HG02973 (cell line): Measurements from ENCODE around the gene RTP3.
"Not testable (repeated sequence)": the region's sequence is repeated elsewhere in the genome, so short reads cannot be mapped to it uniquely, and the experiment has no call there.

Experiments
- ATAC-seq: cut with Tn5 transposase; IDR thresholded peaks from one replicate; pipeline ENCODE4 v1.9.1; 2021; ENCODE audit warnings: moderate library complexity; ENCODE audit not compliant: unreplicated experiment

RTP3 gene

DNA sequence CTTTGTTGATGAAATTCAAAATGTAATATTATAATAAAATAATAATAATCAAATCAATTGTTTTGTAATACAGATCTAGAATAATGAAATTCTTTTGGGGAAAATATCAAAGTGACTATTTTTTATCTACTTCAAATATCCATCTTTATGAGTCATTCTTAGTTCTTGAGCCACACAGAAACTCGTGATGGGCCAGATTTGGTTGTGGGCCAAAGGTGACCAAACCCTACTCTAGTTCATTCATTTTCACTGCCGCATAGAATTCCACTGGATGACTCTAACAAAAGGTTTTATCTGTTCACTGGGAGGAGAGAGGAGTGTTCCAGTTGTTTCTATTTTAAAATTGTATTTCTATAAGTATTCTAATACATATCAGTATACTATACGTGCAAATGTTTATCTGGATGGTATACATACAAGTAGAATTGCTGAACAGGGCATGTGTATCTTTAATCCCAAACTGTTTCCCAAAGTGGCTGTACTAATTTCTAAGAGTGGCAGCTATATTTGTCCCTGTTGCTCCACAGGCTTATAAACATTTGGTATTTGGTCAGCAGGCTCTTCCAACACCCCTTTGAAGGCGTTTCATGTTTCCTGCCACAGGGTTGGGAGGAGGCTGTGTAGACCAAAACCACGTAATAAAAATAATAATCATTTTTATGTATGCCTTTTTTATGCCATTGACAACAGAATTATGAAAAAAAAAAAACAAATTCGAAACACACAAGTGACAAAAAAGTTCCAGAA lies 7.3 kb upstream of the RTP3 start:
- no peak for ATAC-seq

DNA sequence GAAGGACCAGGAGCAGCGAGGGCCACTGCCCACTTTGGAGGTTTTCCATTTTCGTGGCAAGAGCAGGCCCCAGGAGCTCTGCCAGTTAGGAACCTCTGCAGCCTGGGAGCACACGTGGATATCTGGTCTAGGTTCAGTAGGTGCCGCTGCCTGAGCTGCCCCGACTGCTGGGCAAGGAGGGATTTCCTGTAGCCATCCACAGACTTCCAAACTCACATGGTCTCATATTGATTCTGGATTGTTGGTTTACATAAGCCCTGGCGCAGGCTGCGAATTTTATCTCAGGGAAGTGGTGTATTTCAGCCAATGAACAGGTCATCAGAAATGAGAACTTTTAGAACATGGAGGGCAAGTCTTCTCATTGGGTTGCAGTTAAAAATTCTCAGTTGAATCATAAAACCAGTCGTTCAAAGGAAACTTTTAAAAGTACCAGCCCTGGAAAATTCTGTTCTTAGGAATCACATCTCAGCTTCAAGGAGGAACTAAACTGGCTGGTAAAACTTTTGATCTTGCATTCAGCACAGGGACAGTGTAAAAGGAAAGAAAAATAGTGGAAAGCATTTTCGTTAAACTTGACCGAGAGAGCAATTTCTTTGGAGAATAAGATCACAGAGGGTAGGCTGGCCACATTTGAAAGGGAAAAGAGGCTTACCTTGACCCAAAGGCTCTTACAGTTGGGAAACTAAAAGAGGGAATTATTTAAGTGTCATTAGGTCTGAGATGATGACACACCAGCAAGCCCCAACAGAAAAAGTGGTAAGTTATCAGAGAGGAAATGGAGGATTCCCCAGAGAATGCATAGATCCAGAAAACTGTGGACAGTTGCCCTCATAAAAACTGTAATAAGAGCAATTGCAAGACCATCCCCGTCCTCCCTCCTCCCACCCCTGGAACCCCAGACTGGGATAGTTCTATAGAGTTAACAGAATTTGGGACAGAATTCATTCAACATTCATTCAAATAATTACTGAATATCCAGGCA lies 6.4 kb upstream of the RTP3 start:
- ATAC-seq, result no peak

DNA sequence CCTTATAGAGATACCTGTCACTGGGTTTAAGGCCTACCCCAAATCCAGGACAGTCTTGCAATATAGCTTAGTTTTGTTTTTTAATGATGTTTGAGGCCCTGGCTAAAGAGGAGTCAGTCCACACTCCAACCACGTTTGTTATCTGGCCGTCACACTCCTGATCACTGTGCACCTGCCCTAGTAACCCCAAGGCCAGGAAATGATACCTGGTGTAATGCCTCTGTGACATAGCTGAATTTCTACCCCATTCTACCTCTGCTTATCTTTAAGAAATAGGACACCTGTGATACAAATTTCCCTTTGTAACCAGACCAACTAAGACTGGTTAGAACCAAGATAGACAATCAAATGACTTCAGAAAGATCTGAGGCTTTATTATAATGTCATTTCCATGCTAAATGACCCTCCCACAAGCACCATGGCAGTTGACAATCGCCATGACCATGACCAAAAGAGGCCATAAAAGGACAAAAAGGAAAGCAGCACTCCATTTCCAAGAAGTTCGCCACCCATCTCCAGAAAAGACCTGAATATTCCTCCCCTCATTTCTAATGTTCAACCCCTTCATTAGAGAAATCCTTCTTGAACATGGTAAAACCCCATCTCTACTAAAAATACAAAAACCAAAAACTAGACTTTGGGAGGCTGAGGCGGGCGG lies 4.8 kb upstream of the RTP3 start:
- ATAC-seq, result no peak

- not testable (repeated sequence) for ATAC-seq
These were observed 3.3 kb upstream of the RTP3 start for GRCh38 chr3:46494491-46494890.

GRCh38 chr3:46495901-46496456 lies 1.8 kb upstream of the RTP3 start:
- no peak for ATAC-seq

DNA sequence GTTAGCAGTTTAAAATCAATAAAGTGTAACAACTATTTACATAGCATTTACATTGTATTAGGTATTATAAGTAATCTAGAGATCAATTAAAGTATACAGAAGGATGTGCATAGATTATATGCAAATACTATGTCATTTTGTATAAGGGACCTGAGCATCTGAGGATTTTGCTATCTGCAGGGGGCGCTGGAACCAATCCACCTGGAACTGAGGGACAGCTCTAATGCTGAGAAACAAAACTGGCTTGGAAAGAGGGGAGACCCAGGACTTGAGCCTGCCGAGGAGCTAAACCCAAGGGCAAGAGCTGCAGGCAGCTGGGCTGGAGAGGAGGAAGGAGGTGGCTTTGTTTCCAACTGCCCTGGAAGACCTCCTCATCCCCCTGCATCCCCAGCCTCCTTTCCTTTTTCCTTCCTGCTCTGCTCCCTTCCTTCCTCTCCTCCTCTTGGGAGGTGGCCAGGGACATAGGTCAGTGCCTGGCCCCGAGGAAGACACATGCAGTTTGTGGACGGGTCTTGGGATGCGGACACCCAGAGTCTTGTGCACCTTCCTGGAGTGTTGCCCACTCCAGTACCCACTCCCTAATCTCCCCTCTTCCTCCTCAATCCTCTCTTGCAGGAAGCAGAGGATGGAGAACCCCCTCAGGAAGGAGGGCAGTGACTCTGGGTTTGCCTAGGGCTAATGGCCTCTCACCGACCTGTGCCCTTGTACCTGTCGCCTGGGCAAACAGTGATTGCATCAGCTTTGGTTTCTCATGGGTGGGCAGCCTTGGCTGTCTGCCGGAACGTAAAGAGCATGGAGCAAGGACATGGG lies 825 bp upstream of the RTP3 start:
- no peak for ATAC-seq

DNA sequence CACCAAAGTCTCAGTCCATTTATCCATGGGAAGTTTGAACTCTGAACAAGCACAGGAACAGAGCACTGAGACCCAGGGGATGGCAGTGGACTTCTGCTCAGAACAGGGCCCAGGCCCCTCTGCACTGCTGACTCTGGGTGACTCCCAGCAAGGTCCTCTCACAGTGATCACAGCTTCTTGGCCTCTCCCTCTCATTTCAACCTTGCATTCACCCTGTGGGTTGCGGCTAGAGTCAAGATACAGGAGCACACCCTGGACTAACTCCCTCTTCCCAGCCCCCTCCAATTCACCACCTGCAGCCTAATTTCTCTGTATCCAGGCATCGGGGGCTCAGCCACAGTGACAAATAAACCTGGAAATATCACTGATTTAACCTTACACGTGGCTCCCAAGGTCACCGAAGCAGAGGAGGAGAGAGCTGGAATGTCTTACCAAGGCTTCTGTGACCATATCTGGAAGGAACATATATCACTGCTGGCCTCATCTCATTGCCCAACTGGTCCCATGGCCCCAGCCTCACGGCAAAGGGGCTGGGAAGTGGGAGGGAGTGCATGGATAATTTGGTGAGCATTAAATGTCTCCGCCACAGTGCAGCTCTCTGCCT lies 1.2 kb downstream of the RTP3 start:
- ATAC-seq, result no peak

DNA sequence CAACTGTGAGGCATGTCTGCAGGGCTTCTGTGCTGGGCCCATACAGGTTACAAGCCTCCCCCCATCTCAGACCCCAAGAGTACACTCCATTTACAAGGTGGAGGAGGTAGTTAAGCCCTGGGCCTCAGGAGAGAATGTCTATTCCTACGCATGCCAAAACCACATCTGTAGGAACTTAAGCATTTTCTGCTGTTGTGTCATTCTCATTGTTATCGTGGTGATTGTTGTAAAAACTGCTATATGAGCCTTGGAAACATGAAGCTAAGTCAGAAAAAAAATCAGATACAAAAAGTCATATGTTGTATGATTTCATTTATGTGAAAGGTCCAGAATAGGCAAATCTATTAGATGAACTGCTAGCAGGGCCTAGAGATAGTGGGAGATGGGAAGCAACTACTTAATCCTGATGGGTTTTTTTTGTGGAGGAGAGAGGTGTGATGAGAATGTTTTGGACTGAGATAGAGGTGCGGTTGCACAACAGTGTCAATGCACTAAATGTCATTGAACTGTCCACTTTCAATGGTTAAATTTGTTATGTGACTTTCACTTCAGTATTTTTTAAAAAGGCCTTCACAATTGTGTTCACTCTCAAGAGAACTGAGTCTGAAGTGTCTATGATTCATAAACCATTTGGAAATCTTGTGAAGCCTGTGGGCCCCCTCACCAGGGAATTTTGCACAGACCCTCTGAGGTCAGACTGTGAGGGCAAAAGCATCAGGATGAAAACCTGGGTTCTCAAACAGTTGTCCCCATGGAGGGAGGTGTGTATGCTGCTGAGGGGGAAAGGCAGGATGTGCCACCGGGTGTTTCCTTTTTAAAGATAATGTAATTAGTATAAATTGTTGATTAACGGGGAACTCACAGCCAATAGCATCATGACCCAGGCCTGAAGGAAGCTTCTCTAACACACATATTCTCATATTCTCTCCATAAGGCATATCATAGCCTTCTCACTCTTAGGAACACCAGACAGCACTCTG lies 3.2 kb downstream of the RTP3 start:
- ATAC-seq, result no peak

GRCh38 chr3:46501702-46502101 lies 3.9 kb downstream of the RTP3 start:
- no peak for ATAC-seq

GRCh38 chr3:46503200-46503874 lies 5.6 kb downstream of the RTP3 start:
- no peak for ATAC-seq

GRCh38 chr3:46504789-46505188 lies 7.0 kb downstream of the RTP3 start:
- no peak for ATAC-seq

- no peak for ATAC-seq
These were observed 8.2 kb downstream of the RTP3 start for GRCh38 chr3:46505953-46506352.

GRCh38 chr3:46506526-46506925 lies 8.8 kb downstream of the RTP3 start:
- no peak for ATAC-seq

DNA sequence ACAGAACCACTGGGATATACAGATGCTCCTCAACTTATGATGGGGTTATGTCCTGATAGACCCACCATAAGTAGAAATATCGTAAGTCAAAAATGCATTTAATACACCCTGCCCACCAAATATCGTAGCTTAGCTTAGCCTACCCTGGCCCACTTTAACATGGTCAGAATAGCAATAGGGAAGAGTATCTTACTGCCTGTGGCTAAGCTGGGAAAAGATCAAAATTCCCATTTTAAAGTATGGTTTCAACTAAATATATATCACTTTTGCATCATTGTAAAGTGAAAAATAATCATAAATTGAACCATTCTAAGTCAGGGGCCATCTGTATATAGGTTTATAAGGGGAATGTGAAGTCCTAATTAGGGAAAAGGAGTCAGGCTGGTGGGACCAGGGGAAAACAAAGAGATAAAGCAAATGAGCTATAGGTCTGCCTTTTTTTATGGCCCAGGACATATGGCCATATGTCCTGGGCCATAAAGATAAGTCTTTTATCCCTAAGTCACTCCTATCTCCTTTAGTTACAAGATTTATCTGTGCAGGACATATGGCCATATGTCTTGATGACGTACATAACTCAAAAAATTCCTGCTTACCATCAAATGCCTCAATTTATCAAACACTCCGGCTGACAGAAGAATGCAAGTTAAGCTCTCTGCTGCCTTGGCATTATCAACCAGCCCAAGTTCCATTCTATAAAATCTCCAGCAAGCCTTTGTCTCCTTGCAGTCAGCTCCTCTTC lies 11.2 kb downstream of the RTP3 start:
- no peak for ATAC-seq

GRCh38 chr3:46509661-46510187 lies 11.9 kb downstream of the RTP3 start:
- no peak for ATAC-seq

GRCh38 chr3:46512191-46512749 lies 14.5 kb downstream of the RTP3 start:
- ATAC-seq, result no peak

GRCh38 chr3:46516521-46516920 lies 18.7 kb downstream of the RTP3 start:
- no peak for ATAC-seq
